SK-N-SH (cell line): ENCODE measurements around the gene GPR63.

Experiments
- CTCF ChIP-seq: fragments of 200-600 bp; sonication (generic); IDR thresholded peaks from 2 replicates; pipeline ENCODE4 v1.6.1; 2017; ENCODE audit warnings: antibody characterized with exemption, mild to moderate bottlenecking, moderate library complexity
- PBX3 ChIP-seq: IDR thresholded peaks from 2 replicates; pipeline ENCODE4; 2012

- no peak for TF ChIP-seq CTCF
- TF ChIP-seq PBX3: no peak
These were observed 60.2 kb downstream of the GPR63 start for GRCh38 chr6:96777113-96777512.
